SH-SY5Y (cell line): Measurements from ENCODE around the gene AMBP.

Source experiments
- GATA2 ChIP-seq: IDR thresholded peaks from 2 replicates; pipeline ENCODE4 v1.6.1; 2011; ENCODE audit warnings: mild to moderate bottlenecking, low read depth, low read length
- GATA3 ChIP-seq: IDR thresholded peaks from 2 replicates; pipeline ENCODE4 v1.6.1; 2011; ENCODE audit warnings: low read depth, mild to moderate bottlenecking, low read length, moderate library complexity

AMBP gene

DNA sequence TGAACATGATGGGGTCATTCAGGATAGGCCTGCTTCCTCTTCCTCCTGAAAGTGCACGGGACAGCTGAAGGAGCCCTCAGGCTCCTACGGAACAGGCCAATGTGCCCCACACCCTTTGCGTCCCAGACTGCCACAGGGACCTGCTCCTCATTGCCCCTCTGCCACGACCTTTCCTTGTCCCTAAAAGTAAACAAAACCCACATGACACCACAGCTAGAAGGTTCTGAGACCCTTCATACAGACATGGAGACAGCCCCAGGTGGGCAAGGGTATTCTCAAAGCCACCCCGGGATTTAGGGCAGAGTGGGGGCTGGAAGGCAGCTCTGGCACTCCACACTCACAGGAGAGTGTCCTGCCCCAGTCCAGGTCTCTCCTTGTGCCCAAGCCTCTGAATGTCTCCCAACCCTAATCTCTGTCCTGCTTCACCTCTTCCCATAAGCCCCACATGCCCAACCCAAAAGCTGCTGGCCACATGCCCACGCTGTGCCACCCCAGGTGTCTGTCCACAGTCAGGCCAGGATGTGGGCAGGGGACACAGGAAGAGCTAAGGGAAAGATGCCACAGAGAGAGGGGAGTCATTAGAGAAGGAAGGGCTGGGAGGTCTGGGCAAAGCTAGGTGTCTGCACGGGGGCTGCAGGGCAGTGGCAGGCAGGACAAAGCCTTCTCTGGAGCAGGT lies 800 bp downstream of the AMBP start:
- TF ChIP-seq GATA2 (no peak), GATA3 (no peak)

DNA sequence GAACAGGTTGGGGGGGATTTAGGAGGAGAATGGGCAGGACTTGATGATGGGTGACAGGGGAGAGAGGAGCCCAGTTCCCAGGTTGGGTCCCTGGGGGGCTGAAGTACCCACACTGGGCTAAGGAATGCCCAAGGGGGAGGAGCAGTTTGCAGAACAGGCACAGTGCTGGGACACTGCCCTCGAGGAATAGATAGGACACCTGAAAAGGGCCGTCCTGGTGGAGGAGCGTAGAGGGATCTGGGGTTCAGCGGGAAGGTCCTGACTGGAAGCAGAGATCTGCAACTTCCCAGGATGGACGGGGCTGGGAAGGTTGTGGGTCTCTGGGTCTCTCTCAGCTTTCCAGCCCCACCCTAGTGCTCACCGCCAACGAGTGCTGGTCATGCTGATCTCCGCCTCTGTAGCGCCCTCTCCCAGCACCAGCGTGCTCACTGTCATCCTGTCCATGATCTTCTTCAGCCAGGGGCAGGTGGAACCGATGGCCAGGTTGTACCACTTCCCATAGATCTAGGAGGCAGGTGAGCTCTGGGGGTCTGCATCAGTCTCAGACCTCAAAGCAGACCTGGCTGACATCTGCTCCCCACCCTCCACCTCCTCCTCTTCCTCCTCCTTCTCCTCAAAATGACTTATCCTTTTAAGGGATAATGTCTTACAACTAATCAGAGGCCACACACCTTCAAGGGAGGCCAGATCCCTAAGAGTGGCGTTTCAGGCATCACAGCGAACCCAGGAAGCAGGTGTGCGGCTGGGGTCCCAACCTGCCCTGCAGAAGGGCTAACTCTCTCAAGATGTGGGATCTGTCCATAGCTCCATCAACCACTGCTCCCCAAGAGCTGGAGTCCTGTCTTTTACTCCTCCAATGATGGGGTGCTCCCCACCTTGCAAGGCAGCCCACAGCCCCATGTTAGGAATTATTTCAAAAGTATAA lies 1.6 kb downstream of the AMBP start:
- no peak for TF ChIP-seq GATA3
- TF ChIP-seq GATA2, result no peak

DNA sequence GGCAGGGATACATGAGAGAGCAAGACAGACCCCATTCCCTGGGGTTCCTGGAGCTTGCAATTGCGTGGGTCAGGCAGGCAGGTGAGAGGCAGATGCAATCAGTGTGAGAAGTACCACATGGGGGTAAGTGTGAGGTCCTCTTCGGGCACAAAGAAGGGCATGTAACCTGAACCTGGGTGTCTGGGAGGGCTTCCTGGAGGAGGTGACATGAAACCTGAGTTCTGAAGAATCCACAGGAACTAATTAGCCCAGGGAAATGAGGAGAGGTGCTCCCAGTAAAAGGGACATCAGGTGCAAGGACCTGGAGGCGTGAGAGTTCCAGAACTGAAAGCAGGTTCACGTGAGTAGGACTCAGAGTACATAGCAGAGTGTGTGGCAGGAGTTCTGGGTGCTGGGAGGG lies 2.5 kb downstream of the AMBP start:
- no peak for TF ChIP-seq GATA3
- no peak for TF ChIP-seq GATA2

DNA sequence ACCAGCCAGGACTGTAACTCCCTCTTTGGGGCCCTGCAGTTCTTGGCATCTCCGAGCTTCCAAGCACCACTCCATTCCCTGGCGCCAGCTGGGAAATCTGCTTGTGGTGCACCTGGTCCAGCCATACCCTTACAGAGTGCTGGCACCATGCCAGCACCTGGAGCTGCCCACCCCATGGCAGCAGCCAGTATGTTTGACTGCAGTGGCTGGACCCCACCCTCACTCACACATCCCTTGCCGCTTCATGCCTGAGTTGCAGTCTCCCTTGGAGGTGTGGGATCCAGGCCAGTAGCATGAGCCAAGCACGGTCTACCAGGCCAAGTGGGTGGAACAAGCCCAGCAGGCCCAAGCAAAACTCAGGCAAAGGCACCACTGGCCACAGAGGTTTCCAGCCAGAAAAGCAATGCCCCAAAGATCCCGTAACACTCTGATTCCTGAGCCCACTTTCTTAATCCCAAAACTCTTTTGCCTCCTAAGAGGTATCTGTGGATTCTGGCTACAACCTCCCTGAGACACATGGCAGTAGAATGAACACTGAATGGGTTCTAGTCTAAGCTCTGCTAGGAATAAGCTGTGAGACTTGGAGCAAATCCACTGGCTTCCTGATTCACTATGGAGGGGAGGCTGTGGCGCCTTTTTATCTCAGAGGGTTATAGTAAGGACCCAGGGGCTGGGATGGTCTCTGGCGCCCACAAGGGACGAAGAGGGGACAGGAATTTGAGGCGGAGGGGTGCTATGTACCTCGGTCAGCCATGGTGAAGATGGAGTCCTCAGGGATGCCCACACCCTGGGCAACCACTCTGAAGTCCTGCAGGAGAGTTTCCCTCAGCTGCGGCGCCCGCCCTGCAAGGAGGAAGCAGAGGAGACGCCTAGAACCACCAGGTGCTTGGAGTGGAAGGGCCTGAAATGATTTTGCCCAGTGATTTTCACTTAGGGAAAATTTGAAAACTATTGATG lies 5.6 kb downstream of the AMBP start:
- TF ChIP-seq GATA3 (no peak), GATA2 (no peak)

DNA sequence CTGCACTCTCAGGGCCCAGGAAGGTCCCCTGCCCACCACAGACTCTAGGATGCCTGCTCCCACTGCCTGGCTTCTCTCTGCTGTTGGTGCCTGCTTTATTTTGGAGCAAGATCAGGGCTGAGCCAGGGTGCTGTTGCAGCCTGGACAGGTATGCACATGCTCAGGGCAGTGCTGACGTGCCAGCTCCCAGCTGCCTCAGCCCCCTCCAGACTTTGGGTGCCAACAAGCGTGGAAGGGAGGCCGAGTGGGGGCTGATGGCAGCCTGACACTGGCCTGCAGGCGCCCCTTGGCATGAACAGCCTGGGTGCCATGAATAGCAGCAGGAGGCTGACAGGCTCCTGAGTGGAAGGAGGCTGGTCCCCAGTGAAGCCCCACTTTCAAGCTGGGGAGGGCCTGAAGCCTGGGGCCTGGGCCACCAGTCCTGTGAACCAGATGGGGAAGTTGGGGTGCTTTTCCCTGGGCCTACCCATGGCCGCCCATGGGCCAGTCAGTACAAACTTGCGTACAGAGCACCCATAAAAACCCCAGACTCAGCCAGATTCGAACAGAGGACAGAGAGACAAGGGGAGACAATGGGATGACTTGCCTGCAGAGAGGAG lies 6.8 kb downstream of the AMBP start:
- TF ChIP-seq GATA2 (no peak), GATA3 (no peak)

DNA sequence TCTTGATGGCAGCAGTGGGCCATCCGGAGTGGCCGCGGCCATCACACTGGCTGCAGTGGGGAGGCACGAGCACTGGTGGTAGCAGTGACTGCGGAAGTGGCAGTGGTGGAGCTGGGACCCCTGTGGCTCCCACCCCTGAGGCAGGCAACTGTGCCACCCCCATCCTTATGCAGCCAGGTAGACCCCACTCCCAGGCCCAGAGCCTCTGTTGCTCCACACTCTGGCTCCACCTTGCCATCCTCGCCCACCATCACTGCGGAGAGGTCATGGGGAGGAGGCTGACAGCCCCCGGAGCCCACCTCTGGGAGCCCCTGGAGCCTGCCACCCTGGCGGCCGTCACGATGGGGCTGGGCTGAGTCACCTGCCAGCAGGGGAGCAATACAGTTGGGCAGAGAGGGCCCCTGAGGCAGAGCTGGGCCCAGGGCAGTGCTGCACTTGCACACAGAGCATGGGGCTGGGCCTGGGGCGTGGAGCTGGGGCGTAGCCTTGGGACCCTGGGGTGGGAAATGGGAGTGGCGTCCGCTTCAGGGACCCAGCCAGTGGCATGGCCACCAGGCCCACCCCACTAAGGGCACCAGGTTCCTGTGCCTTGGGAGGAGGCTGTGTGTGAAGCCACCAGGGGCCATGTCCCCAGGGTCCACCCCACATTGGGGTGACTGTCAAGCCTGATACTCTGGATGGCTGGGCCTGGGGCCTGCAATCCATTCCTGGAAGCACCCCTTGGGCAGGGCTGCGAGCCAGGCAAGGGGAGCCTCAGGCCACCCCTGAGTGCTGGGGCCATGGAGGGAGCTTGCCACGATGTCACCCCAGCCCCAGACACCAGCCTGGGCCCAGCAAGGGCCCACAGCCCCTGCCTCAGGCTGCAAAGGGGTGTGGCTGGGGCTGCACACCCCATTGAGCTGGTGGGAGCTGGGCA lies 7.7 kb downstream of the AMBP start:
- TF ChIP-seq GATA2 (no peak), GATA3 (no peak)

DNA sequence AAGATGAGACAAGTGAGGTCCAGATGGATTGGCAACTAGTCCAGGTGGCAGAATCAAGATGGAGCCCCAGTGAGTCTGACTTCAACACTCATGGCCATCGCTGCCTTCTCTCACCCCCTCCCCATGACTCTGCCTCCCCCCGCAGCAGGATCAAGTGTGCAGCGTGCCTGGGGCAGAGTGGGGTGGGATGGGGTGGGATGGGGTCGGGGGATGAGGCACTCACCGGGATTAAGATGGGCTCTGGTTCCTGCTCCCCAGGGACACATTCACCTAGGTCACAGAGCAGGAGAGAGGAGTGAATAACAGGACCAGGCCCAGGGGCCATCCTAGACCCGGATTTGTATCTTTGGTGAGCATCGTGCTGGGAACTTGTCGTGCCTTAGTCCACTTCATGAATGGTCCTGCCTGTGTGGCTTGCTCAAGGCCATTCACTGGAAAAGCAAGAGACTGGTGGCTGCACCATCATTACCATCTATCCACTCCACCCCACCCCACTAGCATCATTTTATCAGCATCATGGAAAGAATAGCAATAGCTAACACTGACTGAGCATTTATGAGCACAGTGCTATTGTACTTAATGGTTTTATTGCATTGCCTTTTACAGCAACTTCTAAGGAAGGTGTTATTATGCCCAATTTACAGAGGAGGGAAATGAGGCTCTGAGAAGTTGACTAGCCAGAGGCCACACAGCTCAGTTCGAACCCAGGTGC lies 8.5 kb downstream of the AMBP start:
- TF ChIP-seq GATA2, result no peak
- no peak for TF ChIP-seq GATA3

DNA sequence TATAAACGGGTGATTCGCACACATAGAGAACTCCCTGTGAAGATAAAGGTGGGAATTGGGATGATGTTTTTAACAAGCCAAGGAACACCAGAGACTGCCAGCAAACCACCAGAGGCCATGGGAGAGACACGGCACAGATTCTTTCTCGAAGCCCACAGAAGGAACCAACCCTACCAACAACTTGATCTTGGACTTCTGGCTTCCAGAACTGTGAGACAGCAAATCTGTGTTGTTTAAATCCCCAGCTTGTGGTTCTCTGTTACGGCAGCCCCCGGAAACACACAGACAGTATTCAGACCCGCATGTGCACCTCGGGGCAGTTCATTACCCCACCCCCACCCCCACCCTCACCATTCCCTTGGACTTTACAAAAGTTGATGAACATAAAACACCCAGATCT lies 12.8 kb downstream of the AMBP start:
- TF ChIP-seq GATA3 (no peak), GATA2 (no peak)

DNA sequence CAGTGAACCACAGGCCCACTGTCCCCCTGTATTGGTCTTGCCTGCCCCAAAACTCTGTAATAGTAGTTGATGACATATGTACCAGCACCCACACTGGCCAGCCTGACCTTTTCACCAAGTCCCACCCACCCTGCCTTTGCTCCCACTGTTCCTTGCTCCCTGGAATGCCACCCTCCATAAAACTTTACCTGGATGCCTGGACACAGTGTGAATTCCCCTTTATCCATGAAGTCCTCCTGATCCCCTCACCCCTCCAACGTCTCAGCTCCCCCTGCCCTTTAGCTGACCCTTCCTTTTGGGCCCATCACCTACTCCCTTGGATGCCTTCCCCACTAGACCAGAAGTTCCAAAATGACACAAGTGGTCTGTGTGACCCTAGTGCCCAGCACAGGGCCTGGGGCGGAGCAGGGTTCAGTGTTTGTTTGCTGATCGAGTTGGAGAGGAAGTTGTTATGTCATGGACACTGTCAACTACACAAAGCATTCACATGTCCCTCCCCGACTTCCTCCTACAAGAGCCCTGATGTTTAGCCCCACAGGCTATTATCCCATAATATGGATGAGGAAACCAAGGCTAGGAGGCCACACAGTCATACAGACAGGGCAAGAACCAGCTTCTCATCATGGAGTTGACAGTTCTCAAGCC lies 16.1 kb downstream of the AMBP start:
- TF ChIP-seq GATA2 (no peak), GATA3 (no peak)

DNA sequence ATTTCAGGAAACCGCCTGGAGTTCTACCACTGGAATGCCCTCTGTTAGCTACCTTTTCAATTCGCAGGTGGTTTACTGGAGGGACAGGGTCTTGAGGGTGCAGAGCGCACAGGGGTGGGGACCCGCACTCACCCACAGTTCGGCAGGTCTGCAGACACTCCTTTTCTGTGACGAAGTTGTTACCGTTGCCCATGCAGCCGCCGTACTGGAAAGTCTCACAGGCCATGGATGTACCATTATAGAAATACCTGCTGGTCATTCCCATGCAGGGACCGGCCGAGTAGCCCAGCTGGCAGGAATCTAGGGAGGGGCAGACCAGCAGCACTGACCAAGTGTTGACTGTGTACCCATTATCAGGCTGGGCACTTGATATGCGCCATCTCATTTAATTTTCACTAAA lies 16.8 kb downstream of the AMBP start:
- no peak for TF ChIP-seq GATA2
- no peak for TF ChIP-seq GATA3

DNA sequence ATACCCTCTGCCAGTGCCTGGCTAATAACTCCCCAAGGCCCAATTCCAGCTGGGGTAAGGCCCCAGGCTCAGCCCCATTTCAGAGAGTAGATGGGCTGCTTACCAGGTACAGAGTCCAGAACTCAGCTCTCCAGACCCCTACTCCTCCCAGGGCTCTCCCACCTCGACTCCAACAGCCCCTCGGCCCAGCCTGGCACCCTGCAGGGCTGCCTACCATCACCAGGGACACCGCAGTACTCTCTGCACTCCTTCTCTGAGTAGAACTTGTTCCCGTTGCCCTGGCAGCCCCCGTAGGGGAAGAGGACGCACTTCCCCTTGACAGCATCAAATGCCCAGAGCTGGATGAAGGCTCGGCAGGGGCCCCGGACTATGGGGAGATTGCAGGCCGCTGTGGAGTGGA lies 17.4 kb downstream of the AMBP start:
- TF ChIP-seq GATA3 (no peak), GATA2 (no peak)

DNA sequence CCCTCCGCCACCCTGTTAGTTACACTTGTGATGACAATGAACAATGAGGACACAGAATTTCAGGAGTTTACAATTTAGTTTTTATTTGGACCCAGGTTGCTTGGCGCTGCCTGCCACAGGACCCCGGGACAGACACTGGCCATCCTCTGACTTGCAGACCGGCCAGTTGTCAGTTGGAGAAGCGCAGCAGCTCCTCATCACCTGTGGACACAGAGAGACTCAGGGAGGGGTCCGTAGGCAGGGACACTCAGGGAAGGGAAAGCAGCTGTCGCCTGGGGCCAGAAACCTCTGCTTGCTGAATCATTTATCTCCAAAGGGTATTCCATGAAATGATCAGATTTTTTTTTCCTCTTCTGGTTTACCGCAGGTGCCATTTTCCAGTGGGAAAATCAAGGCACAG lies 18.0 kb downstream of the AMBP start:
- TF ChIP-seq GATA3, result no peak
- no peak for TF ChIP-seq GATA2

DNA sequence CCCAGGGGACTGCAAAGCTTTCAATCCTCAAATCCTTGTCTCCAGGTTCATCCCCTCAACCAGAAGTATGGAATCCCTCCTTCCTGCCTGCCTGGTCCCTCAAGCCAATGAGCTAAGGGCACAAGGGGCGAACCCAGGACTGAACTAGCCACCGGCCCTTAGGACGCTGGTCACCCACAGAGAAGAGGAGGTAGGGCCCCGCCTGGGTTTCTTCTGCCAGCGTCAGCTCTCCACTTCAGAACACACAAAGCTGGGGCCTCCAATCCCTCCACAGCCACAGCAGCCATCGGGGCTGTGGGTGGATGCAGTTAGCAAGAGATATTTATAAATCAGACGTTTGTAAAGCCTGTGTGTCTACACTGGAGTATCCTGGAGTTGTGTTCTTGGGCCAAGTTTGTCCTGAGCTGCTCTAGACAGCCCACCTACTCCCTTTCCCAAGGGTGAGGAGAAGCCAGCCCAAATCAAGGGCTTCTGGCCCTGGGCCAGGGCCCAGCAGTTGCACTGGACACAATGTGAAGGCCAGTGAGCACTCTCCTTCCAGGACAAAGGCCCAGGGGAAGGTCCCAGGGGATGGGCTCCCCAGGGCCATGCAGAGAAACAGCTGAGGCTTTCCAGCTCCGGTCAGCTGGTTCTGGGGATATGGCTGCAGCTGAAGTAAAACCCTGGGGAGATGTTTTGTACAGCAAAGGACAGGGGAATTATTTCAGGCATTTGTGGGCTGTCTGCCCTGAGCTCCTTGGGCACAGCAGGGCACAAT lies 18.9 kb downstream of the AMBP start:
- TF ChIP-seq GATA2 (no peak), GATA3 (no peak)
